GM19351 (cell line): ENCODE measurements around the gene CCDC27.
A peak's percentile ranks its signal among the peaks of the same experiment; 100 is the strongest.
"Not testable (repeated sequence)": the region's sequence is repeated elsewhere in the genome, so short reads cannot be mapped to it uniquely, and the experiment has no call there.

Source experiments
- ATAC-seq: cut with Tn5 transposase; IDR thresholded peaks from one replicate; pipeline ENCODE4 v1.9.1; 2021; ENCODE audit warnings: mild to moderate bottlenecking, moderate library complexity; ENCODE audit not compliant: unreplicated experiment

CCDC27 gene

DNA sequence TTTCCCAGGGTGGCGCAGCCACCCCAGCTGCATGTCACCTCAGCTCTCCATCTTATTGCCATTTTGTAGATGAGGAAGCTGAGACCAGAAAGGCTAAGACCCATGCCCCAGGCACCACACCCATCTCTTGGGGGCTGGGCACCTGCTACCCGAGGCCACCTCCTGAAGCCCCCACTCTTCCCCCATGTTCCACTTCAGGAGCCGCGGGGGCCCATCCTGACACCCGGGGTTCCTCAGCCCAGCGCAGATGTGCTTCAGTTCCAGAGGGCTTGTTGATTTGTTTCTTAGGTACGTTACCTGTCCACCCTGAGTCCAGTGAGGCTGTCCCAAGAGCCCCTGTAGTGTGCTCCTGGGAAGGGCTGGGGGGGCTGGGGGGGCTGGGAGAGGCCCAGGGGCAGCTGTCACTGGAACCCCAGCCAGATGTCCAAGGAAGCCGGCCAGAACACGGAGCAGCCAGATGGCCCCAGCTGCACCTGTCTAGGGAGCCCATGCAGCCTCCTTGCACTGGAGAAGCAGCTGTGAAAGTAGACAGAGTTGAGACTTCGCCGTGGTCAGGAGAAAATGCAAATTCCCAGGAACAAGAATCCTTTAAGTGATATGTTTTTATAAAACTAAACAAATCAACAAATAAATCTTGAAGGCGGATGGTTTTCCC is 17.1 kb upstream of the CCDC27 start:
- ATAC-seq, result no peak

DNA sequence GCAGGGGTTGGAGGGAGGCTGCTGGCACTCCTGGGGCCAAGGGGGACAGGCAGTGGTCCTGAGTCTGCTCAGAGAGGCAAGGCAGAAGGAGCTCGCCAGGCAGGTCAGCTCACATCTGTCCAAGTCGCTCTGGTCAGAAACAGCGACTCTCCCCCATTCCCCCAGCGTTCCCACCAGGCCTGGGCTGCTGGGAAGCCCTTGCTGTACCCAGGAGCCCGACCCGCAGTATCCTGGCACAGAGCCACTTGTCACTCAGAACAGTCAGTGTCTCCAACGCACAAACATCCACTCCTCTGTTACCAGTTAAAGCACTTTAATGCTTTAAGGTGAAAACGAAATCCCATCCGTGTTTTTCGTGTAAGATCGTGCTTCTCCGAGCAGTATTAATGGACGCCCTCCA is 16.6 kb upstream of the CCDC27 start:
- no peak for ATAC-seq

DNA sequence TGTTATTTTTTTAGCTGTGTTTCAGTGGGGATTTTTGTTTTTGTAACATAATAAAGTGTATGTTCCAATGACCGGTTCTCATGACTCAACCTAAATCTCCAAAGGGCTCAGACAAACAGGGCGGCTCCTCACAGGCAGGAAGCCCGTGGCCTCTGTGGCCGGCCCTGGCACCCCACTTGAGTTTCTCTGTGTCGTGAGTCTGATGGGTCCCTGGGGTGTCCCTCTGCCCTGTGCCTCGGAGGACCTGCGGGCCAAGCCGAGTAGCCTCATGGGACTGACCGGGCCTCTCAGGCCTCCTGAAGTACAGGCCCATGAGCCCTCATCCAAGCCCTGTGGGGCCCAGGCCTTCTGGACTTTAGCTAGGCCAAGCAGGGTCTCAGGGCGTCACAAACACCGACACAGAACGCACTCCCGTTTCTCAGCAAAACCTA is 16.1 kb upstream of the CCDC27 start:
- ATAC-seq, result no peak

DNA sequence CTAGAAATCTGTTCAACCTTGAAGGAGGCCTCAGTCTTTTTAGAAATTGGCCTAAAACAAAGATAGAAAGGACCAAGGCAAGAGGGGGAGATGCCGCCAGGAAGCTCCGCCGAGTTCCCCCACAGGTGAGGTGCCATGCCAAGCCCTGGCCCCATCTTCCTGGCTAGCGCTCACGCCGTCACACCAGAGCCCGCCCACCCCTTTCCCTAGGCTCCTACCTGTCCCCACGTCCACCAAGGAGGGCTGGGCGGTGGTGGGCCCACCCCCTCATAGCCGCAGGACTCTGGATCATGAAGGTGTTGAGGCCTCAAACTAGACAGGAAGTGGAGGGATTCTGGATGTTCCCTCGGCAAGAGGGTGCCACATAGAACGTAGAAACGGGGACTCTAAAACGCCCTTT is 15.5 kb upstream of the CCDC27 start:
- ATAC-seq, result no peak

DNA sequence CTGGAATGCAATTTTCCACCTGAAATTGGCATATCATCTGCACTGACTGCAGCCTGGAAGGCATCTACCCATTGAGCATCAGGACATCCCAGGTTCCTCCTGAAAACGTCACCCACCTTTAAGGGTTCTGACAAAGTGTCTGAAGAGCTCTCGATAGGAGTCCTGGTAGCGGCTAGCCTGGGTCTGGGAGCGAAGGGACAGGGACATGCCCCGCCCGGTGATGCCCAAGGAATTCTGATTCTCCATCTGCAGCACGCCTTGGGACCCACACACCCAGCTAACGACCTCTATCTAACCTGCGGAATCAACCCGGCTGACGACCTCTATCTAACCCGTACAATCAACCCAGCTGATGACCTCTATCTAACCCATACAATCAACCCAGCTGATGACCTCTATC is 13.3 kb upstream of the CCDC27 start:
- no peak for ATAC-seq

DNA sequence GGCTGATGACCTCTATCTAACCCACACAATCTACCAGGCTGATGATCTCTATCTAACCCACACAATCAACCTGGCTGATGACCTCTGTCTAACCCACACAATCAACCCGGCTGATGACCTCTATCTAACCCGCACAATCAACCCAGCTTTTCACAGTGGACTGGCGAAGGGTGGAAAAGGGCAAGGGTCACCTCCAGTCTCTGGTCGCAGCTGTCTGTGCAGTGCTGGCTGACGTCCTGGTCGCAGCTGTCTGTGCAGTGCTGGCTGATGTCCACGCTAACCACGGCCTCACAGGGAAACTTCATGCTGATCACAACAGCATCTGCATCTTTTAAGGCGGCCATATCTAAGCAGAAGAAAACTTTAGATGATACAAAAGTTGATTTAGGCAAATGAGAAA is 12.2 kb upstream of the CCDC27 start:
- no peak for ATAC-seq

DNA sequence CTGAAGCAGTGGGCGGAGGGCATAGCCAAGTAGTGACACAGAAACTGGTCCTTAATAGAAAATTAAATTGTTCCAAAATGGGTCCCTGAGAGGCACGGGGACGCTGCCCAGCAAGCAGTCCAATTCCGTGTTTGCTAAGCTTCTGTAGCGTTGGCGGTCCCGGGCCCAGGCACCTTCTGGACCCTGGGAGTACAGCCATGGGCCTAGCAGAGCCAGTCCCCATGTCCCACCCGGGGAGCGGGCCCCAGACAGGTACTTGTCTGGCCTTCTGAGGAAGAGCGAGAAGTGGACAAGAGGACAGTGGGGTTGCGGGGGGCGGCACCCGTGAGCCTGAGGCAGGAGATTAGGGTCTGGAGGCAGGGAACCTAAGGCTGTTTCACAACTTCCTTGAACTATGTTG is 11.5 kb upstream of the CCDC27 start:
- ATAC-seq, result no peak

DNA sequence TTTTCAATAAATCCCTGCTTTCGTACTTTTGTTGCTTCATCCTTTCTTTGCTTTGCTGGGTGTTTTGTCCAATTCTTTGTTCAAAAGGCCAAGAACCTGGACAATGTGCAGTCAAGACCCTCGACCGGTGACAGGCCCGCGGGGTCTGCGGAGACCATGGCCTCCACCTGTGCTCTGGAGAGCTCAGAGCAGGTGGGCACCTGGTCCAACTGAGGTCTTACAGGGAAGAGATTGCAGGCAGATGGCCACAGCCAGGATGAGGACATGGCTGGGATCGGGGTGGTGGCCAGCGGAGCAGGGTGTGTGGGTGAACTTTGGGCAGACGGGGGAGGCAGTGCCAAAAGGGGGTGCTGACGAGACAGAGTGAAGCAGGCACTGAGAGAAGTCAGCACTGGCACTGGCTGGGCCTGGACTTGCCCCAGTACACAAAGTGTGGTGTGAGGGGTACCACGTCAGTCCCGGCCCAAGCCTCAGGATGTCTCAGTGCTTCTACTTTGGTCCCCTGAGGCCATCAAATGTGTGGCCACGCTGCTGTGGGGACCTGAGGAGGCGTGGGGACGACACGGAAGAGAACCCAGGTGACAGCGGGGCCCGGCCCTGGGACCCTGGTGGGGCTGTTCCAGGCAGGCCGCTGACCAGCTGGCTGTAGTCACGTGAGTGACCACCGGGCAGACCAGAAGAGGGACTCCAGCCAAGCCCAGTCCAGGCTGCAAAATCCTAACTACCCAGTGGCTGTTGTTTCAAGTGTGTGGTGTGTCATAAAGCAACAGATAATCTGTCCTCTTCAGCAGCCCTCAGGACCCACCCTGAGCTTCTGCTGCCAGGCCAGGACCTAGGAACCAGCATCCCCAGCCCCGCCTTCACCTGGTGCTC is 10.4 kb upstream of the CCDC27 start:
- no peak for ATAC-seq

DNA sequence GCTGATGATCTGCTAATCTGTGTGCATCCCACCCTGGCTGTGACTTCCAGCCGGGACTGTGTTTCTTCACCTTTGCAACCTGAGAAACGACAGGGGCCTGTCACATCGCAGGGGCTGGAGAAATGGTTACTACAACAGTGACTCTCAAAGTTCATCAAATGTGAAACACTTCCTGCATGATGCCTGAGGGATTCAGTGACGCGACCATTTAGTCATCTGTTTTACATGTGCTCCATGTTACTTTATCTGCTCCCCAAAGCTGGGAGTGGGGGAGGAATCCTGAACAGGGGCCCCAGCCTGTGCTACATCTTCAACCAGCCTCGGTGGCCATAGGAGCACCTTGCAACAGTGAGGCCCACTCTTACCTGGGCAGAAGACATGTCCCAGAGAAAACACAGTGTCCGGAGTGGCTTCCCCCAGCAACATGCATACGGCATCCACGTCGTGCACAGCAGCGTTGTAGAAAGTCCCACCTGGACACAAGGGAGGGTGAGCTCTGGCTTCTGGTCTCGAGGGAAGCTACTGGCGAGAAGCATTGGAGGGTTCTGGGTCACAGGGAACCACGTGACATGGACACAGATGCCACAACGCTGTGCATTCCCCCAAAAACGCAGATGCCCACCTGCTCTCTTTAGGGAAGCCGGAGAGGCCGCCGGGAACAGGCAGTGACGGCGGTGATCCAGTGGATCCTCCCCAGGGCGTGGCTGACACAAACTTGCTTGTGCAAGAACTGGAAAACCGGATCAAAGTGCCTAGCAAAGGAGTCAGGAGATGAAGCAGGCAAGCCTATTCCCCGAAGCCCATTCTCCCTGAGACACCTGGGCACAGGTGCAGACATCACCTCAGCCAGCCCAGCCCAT is 9.6 kb upstream of the CCDC27 start:
- ATAC-seq, result no peak

DNA sequence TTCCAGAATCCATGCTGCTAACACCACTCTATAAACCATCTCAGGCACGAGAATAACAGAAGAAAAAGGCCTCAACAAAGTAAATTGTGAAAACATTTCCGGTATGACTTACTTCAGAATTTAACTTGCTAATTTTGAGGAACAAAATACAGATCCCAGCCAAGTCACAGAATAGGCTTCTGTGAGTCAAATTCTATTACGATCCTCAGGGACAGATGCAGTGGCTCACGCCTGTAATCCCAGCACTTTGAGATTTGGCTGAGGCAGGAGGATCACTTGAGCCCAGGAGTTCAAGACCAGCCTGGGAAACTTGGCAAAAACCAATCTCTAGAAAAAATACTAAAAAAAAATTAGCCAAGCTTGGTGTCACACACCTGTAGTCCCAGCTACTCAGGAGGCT is 8.8 kb upstream of the CCDC27 start:
- ATAC-seq, result no peak

DNA sequence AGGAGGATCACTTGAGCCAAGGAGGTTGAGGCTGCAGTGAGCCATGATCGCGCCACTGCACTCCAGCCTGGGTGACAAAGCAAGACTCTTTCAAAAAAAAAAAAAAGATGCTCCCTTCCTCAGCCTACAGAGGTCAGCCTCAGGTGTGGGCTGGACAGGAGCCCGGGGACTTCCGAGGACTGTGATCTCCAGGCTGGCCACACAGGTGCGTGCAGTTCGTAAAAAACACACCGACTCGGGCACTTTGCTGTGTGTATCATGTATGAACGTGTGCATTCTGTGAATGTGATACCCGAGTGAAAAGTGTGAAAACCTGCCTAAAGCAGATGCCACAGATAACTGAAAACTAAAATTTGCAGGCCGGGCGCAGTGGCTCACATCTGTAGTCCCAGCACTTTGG is 8.4 kb upstream of the CCDC27 start:
- ATAC-seq, result no peak

DNA sequence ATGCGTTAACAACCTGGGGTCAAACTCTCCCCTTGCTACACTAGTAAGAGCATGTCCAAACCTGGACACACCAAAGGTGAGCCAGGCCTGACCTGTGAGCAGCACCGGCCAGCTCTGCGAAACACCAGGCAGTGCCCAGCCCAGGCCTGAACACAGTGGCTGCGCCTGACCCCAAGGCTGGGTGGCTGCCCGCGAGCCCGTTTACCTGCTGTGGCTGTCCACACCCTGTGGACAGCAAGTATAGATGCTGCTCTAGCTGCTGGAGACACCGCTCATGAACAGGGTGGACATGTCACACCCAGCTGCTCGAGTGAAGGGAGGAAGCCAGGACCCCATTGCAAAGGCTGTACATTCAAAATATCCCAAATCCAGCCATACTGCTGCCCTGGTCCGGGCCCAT is 7.6 kb upstream of the CCDC27 start:
- ATAC-seq, result no peak

DNA sequence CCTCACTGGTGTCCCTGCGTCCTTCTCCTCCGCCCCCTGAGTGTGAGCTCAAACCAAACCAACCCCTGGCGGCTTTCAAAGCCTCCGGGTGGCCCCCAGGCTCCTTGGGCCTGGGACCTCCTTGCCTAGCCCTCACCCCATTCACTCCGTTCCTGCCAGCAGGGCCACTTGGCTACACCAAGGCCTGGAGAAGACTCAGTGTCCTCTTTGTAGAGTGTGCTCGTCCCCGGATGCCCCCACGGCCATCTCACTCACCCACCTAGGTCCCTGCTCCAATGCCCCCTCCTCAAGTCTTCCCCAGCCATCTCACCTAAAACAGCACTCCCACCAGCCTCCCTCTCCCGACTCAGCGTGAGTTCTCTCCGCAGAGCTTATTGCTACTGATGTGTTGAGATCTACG is 7.2 kb upstream of the CCDC27 start:
- ATAC-seq, result no peak

DNA sequence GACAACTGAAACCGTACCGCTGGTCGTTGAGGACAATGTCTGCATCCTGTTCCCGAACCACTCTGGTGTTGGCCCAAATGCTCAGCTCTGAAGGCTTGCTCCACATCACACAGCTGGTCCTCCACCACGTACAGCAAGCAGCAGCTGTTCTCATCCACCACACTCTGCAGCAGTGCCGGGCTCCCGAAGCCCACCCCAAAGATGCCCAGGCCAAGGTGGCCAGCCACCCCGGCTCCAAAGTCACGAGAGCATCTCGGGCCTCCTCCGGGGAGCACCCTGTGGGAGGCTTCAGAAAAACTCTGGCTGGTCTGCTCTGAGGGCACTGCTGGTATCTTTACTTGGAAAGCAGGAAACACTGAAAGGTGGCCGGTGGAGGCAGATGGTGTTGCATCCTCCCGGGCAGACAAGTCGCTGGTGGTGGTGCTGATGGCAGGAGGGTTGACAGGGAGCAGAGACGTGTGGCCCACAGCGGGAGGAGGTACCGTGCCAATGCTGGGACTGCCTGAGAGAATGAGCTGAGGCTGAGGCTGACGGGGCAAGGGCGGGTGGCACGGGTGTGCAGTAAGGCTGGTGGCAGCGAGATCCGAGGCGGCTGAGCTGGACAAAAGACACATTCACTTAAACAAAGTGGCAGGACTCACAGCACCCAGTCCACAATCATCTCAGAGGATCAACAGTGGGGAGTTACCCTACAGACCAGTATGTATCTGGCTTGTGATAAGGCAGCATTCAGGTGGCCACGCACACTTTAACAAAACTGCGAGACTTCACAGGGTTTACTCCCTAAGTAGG is 6.5 kb upstream of the CCDC27 start:
- no peak for ATAC-seq

DNA sequence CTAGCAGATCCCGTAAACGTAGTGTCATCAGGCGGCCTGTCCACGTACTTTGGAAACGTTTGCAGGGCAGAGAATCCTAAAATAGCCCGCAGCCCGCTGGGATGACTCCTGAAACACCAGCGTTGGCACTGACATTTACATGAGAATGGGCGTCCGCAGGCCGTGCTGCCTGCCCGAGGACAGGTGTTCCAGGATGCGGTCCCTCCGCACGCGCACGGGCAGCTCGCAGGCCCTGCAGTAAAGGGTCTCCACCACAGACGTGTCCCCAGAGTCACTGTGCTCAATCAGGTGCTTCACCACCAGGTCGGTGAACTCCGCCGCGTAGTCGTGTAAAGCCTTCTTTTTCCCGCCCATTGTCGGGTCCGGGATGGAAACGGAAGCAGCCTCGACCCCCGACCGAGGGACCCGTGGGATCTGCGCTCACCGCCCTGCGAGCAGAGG is 5.8 kb upstream of the CCDC27 start:
- peak; percentile 2 for ATAC-seq

DNA sequence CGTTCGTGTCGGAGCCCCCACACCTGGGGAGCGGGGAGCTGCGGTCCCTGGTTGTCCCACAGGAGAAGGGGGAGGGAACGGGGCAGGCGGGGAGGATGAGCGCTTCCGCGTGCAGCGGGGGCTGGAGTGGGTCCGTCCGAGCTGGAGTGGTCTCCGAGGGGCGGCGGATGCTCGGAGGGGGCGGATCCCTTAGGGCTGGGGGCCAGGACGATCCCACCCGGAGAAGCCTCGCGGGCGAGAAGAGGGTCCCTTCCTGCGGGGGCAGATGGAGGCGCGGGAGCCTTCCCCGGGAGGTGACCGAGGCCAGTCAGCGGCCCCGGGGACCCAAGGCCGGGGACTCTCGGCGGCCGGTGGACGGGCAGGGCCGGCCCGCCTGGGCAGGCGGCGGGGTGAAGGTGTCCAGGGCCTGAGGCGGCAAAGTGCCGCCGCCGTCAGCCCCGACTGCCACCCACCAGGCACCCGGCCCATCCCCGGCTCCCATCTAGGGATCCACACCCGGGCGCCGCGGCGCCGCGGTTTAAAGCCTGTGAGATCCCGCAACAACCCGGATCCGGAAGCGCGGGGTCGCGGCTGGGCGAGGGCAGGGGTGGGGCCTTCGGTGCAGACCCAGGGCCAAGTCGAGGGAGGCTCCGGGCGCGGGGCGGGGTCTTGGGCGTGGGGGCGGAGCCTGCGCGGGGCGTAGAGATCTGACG is 5.3 kb upstream of the CCDC27 start:
- ATAC-seq, result peak; percentile 94

DNA sequence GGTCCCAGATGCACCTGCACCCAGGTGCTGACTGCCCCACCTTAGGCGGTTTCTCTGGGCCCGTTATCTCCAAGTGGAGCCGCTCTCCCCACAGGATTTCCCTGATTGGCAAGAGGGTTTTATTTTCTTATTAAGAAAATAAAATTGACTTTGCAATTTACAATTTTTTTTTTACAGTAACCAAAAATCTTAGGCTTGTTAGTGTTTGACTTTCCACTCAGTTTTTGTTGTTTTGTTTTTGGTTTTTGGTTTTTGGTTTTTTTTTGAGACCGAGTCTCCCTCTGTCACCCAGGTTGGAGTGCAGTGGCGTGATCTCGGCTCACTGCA is 4.8 kb upstream of the CCDC27 start:
- no peak for ATAC-seq

DNA sequence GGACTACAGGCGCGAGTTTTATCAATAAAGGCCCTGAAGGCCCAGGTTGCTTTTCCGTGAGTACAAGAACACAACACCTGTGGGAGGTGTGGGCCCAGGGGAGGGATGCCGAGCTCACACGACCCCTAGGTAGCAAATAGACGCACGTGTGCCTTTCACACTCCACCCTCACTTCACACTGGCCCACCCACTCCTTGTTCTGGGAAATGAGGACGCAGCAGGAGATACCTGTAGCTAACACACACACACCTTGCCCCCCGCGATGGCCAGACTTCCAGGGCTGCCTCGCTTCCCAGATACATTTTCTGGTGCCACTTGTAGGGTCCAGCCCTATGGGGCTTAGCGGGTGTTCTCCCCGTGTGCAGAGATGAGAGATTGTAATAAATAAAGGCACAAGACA is 4.3 kb upstream of the CCDC27 start:
- no peak for ATAC-seq

DNA sequence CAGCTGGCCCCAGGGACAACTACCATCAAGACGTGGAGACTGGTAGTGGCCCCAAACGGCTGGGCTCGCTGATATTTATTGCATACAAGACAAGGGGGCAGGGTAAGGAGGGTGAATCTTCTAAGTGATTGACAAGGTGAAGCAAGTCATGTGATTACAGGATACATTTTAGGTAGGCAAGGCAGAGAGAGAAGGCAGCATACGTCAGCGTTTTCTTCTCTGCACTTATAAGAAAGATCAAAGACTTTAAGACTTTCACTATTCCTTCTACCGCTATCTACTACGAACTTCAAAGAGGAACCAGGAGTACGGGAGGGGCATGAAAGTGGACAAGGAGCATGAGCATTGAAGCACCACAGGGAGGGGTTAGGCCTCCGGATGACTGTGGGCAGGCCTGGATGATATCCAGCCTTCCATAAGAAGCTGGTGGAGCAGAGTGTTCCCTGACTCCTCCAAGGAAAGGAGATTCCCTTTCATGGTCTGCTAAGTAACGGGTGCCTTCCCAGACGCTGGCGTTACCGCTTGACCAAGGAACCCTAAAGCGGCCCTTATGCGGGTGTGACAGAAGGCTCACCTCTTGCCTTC is 3.8 kb upstream of the CCDC27 start:
- not testable (repeated sequence) for ATAC-seq

DNA sequence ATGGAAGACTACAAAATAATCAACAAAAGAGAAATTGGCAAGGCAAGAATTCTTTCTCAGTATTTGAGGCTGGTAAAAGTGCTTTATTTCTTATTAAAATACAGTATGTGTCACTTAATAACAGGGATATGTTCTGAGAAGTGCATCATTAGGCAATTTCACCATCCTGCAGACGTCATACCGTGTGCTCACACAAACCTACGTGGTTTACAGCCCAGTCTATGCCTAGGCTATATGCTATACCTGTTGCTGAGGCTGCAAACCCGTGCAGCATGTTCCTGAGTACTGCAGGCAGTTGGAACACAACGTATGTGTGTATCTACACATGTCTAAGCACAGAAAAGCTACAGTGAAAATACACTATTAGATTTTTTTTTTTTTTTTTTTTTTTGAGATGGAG is 2.7 kb upstream of the CCDC27 start:
- no peak for ATAC-seq
